ENCODE data around the gene TRAPPC6A. TPM values are rescaled to one million over a fixed set of nuclear protein-coding genes. Genes with fewer than 3 reads are reported as not detected.

The TRAPPC6A gene
- total and polyA plus RNA-seq, 2 experiments from 2014 or later = 29.4 to 74.7 TPM

DNA sequence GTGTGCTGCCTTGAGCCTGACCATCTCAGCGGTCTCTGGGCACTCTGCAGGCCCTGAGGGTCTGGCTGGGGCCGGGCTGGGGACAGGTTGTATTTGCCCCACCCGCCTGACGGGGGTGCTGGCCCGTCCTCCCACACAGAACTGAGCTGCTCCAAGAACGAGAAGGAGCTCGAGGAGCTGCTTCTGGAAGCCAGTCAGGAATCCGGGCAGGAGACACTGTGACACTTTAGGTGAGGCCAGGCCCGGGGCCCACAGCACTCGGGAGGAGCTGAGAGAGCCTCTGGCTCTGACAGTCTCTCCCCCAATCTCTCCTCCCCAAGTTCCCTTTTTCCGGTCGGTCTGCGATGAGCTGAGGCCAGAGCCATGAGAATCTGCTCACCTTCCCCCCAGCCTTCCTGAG lies 31.8 kb downstream of the TRAPPC6A start (continued):
- TF ChIP-seq, protein P1, sequence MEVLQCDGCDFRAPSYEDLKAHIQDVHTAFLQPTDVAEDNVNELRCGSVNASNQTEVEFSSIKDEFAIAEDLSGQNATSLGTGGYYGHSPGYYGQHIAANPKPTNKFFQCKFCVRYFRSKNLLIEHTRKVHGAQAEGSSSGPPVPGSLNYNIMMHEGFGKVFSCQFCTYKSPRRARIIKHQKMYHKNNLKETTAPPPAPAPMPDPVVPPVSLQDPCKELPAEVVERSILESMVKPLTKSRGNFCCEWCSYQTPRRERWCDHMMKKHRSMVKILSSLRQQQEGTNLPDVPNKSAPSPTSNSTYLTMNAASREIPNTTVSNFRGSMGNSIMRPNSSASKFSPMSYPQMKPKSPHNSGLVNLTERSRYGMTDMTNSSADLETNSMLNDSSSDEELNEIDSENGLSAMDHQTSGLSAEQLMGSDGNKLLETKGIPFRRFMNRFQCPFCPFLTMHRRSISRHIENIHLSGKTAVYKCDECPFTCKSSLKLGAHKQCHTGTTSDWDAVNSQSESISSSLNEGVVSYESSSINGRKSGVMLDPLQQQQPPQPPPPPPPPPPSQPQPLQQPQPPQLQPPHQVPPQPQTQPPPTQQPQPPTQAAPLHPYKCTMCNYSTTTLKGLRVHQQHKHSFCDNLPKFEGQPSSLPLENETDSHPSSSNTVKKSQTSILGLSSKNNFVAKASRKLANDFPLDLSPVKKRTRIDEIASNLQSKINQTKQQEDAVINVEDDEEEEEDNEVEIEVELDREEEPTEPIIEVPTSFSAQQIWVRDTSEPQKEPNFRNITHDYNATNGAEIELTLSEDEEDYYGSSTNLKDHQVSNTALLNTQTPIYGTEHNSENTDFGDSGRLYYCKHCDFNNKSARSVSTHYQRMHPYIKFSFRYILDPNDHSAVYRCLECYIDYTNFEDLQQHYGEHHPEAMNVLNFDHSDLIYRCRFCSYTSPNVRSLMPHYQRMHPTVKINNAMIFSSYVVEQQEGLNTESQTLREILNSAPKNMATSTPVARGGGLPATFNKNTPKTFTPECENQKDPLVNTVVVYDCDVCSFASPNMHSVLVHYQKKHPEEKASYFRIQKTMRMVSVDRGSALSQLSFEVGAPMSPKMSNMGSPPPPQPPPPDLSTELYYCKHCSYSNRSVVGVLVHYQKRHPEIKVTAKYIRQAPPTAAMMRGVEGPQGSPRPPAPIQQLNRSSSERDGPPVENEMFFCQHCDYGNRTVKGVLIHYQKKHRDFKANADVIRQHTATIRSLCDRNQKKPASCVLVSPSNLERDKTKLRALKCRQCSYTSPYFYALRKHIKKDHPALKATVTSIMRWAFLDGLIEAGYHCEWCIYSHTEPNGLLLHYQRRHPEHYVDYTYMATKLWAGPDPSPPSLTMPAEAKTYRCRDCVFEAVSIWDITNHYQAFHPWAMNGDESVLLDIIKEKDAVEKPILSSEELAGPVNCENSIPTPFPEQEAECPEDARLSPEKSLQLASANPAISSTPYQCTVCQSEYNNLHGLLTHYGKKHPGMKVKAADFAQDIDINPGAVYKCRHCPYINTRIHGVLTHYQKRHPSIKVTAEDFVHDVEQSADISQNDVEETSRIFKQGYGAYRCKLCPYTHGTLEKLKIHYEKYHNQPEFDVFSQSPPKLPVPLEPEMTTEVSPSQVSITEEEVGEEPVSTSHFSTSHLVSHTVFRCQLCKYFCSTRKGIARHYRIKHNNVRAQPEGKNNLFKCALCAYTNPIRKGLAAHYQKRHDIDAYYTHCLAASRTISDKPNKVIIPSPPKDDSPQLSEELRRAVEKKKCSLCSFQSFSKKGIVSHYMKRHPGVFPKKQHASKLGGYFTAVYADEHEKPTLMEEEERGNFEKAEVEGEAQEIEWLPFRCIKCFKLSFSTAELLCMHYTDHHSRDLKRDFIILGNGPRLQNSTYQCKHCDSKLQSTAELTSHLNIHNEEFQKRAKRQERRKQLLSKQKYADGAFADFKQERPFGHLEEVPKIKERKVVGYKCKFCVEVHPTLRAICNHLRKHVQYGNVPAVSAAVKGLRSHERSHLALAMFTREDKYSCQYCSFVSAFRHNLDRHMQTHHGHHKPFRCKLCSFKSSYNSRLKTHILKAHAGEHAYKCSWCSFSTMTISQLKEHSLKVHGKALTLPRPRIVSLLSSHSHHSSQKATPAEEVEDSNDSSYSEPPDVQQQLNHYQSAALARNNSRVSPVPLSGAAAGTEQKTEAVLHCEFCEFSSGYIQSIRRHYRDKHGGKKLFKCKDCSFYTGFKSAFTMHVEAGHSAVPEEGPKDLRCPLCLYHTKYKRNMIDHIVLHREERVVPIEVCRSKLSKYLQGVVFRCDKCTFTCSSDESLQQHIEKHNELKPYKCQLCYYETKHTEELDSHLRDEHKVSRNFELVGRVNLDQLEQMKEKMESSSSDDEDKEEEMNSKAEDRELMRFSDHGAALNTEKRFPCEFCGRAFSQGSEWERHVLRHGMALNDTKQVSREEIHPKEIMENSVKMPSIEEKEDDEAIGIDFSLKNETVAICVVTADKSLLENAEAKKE (CRISPR knock-in tag; IDR thresholded peaks at IDR 0.05) = no peak
- TF ChIP-seq CREB1 (CRISPR knock-in tag; IDR thresholded peaks at IDR 0.05; ENCODE audit: low read depth) = no peak
- TF ChIP-seq EZH2 (IDR thresholded peaks at IDR 0.05; ENCODE audit: low read depth, unreplicated experiment) = no peak
- TF ChIP-seq NANOG (IDR thresholded peaks at IDR 0.05; ENCODE audit: borderline replicate concordance) = no peak
- TF ChIP-seq, protein P2, sequence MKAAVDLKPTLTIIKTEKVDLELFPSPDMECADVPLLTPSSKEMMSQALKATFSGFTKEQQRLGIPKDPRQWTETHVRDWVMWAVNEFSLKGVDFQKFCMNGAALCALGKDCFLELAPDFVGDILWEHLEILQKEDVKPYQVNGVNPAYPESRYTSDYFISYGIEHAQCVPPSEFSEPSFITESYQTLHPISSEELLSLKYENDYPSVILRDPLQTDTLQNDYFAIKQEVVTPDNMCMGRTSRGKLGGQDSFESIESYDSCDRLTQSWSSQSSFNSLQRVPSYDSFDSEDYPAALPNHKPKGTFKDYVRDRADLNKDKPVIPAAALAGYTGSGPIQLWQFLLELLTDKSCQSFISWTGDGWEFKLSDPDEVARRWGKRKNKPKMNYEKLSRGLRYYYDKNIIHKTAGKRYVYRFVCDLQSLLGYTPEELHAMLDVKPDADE (IDR thresholded peaks at IDR 0.05) = no peak
- no peak for TF ChIP-seq JUNB (IDR thresholded peaks at IDR 0.05; ENCODE audit: unreplicated experiment)
- TF ChIP-seq, protein P3, sequence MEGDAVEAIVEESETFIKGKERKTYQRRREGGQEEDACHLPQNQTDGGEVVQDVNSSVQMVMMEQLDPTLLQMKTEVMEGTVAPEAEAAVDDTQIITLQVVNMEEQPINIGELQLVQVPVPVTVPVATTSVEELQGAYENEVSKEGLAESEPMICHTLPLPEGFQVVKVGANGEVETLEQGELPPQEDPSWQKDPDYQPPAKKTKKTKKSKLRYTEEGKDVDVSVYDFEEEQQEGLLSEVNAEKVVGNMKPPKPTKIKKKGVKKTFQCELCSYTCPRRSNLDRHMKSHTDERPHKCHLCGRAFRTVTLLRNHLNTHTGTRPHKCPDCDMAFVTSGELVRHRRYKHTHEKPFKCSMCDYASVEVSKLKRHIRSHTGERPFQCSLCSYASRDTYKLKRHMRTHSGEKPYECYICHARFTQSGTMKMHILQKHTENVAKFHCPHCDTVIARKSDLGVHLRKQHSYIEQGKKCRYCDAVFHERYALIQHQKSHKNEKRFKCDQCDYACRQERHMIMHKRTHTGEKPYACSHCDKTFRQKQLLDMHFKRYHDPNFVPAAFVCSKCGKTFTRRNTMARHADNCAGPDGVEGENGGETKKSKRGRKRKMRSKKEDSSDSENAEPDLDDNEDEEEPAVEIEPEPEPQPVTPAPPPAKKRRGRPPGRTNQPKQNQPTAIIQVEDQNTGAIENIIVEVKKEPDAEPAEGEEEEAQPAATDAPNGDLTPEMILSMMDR (conservative IDR thresholded peaks at IDR 0.05; ENCODE audit: low read depth in 2 of 2) = no peak
